Measurements from ENCODE around the gene CLEC10A. TPM values are rescaled to one million over a fixed set of nuclear protein-coding genes. Genes with fewer than 3 reads are reported as not detected.
"Not testable (repeated sequence)": the region's sequence is repeated elsewhere in the genome, so short reads cannot be mapped to it uniquely, and the experiment has no call there.

CLEC10A gene
- total RNA-seq, 1 experiment from 2014 or later: not detected

- Histone ChIP-seq H3K36me3 (ENCODE audit: low read depth) (no peaks in the 10 kb centered on the region), H3K4me3 (no peak overlapping the region), H3F3A (ENCODE audit: insufficient read depth, low read depth) (no peaks in the 10 kb centered on the region), H3K79me2 (ENCODE audit: low read depth) (no peaks in the 10 kb centered on the region), H3K4me1 (replicated peaks; ENCODE audit: insufficient read depth) (no peaks in the 10 kb centered on the region), H3K4me2 (no peak overlapping the region), H2AFZ (no peak overlapping the region), H3K9me3 (ENCODE audit: insufficient read depth, low read depth) (no peaks in the 10 kb centered on the region), H3K27me3 (ENCODE audit: insufficient read depth, low read depth) (no peaks in the 10 kb centered on the region), H3K27ac (no peak overlapping the region), H4K20me1 (ENCODE audit: insufficient read depth) (no peaks in the 10 kb centered on the region), H3K9me2 (ENCODE audit: insufficient read depth) (no peaks in the 10 kb centered on the region)
- intact Hi-C loops (cut with micrococcal nuclease; ENCODE audit: unreplicated experiment): no loop called here
- BruUV-seq (replicated peaks): no TSS peak
- ChIA-PET CTCF (no interaction called here), POLR2A (ENCODE audit: unreplicated experiment) (interaction anchor here (0.6 kb wide), 1 partner anchor 413 kb away, joined by 3 read pairs; no protein-coding TSS in a partner anchor)
- no peak for DNase-seq
- TF ChIP-seq EZH2 (IDR thresholded peaks at IDR 0.05; ENCODE audit: low read depth): no peak
- no peak for TF ChIP-seq CTCF (conservative IDR thresholded peaks at IDR 0.05)
These were observed 44.9 kb upstream of the CLEC10A start for GRCh38 chr17:7124923-7125322.

DNA sequence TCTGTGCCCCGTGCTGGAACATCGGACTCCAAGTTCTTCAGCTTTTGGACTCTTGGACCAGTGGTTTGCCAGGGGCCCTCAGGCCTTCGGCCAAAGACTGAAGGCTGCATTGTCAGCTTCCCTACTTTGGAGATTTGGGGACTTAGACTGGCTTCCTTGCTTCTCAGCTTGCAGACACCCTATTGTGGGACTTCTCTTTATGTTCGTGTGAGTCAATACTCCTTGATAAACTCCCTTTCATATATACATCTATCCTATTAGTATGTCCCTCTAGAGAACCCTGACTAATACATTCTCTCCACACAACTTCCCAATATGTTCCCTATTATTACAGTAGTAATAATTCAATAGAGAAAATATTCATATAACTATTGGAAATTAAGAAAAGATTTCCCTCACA lies 43.8 kb upstream of the CLEC10A start:
- DNase-seq: no peak
- no peaks in the 10 kb centered on the region for H4K20me1 ChIP-seq (ENCODE audit: insufficient read depth)
- ChIA-PET POLR2A (ENCODE audit: unreplicated experiment) (no interaction called here), CTCF (no interaction called here)
- H3K4me1 ChIP-seq (replicated peaks; ENCODE audit: insufficient read depth): no peaks in the 10 kb centered on the region
- H3K79me2 ChIP-seq (ENCODE audit: low read depth): no peaks in the 10 kb centered on the region
- no peaks in the 10 kb centered on the region for H3K27me3 ChIP-seq (ENCODE audit: insufficient read depth, low read depth)
- H3F3A ChIP-seq (ENCODE audit: insufficient read depth, low read depth): no peaks in the 10 kb centered on the region
- intact Hi-C loops (cut with micrococcal nuclease; ENCODE audit: unreplicated experiment): no loop called here
- H3K27ac ChIP-seq: no peak overlapping the region
- no peak overlapping the region for H3K4me3 ChIP-seq
- TF ChIP-seq EZH2 (IDR thresholded peaks at IDR 0.05; ENCODE audit: low read depth) (no peak), CTCF (conservative IDR thresholded peaks at IDR 0.05) (no peak)
- no peaks in the 10 kb centered on the region for H3K36me3 ChIP-seq (ENCODE audit: low read depth)
- no TSS peak for BruUV-seq (replicated peaks)
- no peaks in the 10 kb centered on the region for H3K9me2 ChIP-seq (ENCODE audit: insufficient read depth)
- no peak overlapping the region for H3K4me2 ChIP-seq
- H3K9me3 ChIP-seq (ENCODE audit: insufficient read depth, low read depth): no peaks in the 10 kb centered on the region
- no peak overlapping the region for H2AFZ ChIP-seq

DNA sequence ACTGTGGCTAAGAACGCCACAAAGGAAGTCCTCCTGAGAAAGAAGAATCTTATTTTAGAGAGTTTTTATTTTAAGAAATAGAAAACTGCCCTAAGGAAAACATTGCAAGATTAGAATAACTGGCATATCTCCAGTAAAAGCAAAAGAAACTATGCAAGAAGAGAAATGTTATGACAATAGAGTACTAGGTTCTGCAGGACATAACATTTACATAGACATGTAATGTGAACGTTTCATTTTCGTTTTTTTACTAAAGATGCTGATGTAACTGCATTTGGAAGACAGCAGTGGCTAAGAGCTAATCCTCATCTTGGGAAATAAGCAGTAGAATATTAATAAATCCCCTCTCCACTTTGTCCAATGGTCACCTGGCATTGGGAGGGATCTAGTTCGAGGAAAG lies 42.3 kb upstream of the CLEC10A start:
- intact Hi-C loops (cut with micrococcal nuclease; ENCODE audit: unreplicated experiment): no loop called here
- CTCF ChIA-PET: no interaction called here
- Histone ChIP-seq H3K9me3 (ENCODE audit: insufficient read depth, low read depth) (no peaks in the 10 kb centered on the region), H3K4me2 (no peak overlapping the region), H3K27me3 (ENCODE audit: insufficient read depth, low read depth) (no peaks in the 10 kb centered on the region), H3K4me1 (replicated peaks; ENCODE audit: insufficient read depth) (no peaks in the 10 kb centered on the region), H3K4me3 (no peak overlapping the region), H3K27ac (no peak overlapping the region), H2AFZ (no peak overlapping the region), H4K20me1 (ENCODE audit: insufficient read depth) (no peaks in the 10 kb centered on the region), H3K36me3 (ENCODE audit: low read depth) (no peaks in the 10 kb centered on the region), H3K79me2 (ENCODE audit: low read depth) (no peaks in the 10 kb centered on the region), H3K9me2 (ENCODE audit: insufficient read depth) (no peaks in the 10 kb centered on the region), H3F3A (ENCODE audit: insufficient read depth, low read depth) (no peaks in the 10 kb centered on the region)
- POLR2A ChIA-PET (ENCODE audit: unreplicated experiment): no interaction called here
- TF ChIP-seq EZH2 (IDR thresholded peaks at IDR 0.05; ENCODE audit: low read depth): no peak
- no TSS peak for BruUV-seq (replicated peaks)
- DNase-seq: no peak

DNA sequence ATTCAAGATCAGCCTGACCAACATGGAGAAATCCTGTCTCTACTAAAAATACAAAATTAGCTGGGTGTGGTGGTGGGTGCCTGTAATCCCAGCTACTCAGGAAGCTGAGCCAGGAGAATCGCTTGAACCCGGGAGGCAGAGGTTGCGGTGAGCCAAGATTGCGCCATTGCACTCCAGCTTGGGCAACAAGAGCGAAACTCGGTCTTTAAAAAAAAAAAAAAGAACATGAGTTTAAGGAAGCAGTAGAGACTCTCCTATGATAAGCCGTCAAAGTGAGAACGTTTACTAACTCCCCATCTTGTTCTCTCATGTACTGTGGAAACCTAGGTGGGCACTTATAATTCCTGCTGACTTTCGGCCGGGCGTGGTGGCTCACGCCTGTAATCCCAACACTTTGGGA lies 40.6 kb upstream of the CLEC10A start:
- H3K9me2 ChIP-seq (ENCODE audit: insufficient read depth); BruUV-seq (replicated peaks); H3K27ac ChIP-seq; POLR2A ChIA-PET (ENCODE audit: unreplicated experiment); intact Hi-C loops (cut with micrococcal nuclease; ENCODE audit: unreplicated experiment); H3F3A ChIP-seq (ENCODE audit: insufficient read depth, low read depth); H2AFZ ChIP-seq; H3K4me2 ChIP-seq; H3K79me2 ChIP-seq (ENCODE audit: low read depth); H3K27me3 ChIP-seq (ENCODE audit: insufficient read depth, low read depth); H3K9me3 ChIP-seq (ENCODE audit: insufficient read depth, low read depth); DNase-seq; H4K20me1 ChIP-seq (ENCODE audit: insufficient read depth); CTCF ChIA-PET; H3K36me3 ChIP-seq (ENCODE audit: low read depth); H3K4me1 ChIP-seq (replicated peaks; ENCODE audit: insufficient read depth); H3K4me3 ChIP-seq: not testable (repeated sequence)
